HepG2 (cell line): ENCODE measurements around the gene ADGRE3. TPM values are rescaled to one million over a fixed set of nuclear protein-coding genes. Genes with fewer than 3 reads are reported as not detected.

Experiments used
- ATAC-seq: fragments of 200-7000 bp; cut with Tn5 transposase; 3 replicates; pipeline ENCODE4 v1.9.1; 2020; ENCODE audit warnings: mild to moderate bottlenecking, moderate library complexity
- BruUV-seq: library from RNA; stranded (reverse); fragments of 400-500 nt; replicated peaks from 2 replicates; lab custom pipeline; 2021; lab: Mats Ljungman, UMichigan
- CTCF ChIA-PET: fragments of 300-600 bp; formaldehyde crosslinking; extraction: SDS; loops from one replicate; lab custom pipeline; 2021; ENCODE audit warnings: low total read pairs, inconsistent platforms, low intra/inter-chr PET ratio; lab: Yijun Ruan, JAX
- POLR2A ChIA-PET: fragments of 350-600 bp; sonication (Branson Sonifier 250); formaldehyde crosslinking; loops from one replicate; lab custom pipeline; 2020; ENCODE audit warnings: antibody characterized with exemption, inconsistent platforms; lab: Yijun Ruan, JAX
- DNase-seq: peaks from one replicate; pipeline ENCODE4 v3.0.0-alpha.2; 2015; ENCODE audit warnings: low spot score
- FAIRE-seq: peaks from 3 replicates; lab custom pipeline; 2011; peaks lifted over from hg19 to GRCh38; lab: Jason Lieb, UNC
- H2AFZ ChIP-seq: one replicate; pipeline ENCODE4 v1.6.1; 2011; ENCODE audit warnings: low read length, inconsistent platforms
- H3K27ac ChIP-seq: fragments of 300-600 bp; 3 replicates; pipeline ENCODE4 v1.8.0; 2011; ENCODE audit warnings: mixed run types, mild to moderate bottlenecking, mixed read lengths, low read length, inconsistent platforms; ENCODE audit not compliant: insufficient read depth; ENCODE audit errors: extremely low read length
- H3K27me3 ChIP-seq, 2 experiments: fragments of 200-600 bp in 1 of 2; 2 replicates in 1 of 2; 3 replicates in 1 of 2; pipeline versions ENCODE4 v1.6.0 to v1.8.0; 2011; ENCODE audit warnings: low read length in 2 of 2, mild to moderate bottlenecking in 2 of 2, moderate library complexity in 2 of 2, inconsistent platforms in 1 of 2; ENCODE audit not compliant: insufficient read depth in 2 of 2, control insufficient read depth in 1 of 2
- H3K36me3 ChIP-seq, 2 experiments: fragments of 200-600 bp in 1 of 2; replicated peaks in 1 of 2; 2 replicates in 1 of 2; 3 replicates in 1 of 2; pipeline versions ENCODE4 v1.5.1 to v1.8.0; 2011; ENCODE audit warnings: low read length in 2 of 2, inconsistent platforms in 1 of 2; ENCODE audit not compliant: insufficient read depth in 2 of 2, control insufficient read depth in 1 of 2
- H3K4me1 ChIP-seq: 2 replicates; pipeline ENCODE4 v1.5.1; 2012; ENCODE audit warnings: low read length, inconsistent platforms; ENCODE audit not compliant: insufficient read depth
- H3K4me2 ChIP-seq: 2 replicates; pipeline ENCODE4 v1.6.0; 2011; ENCODE audit warnings: low read depth, low read length, inconsistent platforms
- H3K4me3 ChIP-seq, 3 experiments: fragments of 200-600 bp in 1 of 3; sonication (generic), shearing (Covaris generic) in 1 of 3; replicated peaks in 1 of 3; 2 replicates each; pipeline ENCODE4 v1.5.1; 2011 to 2016; ENCODE audit warnings: low read length in 3 of 3, inconsistent platforms in 2 of 3, low read depth in 2 of 3, mild to moderate bottlenecking in 2 of 3, control low read depth in 1 of 3, mixed read lengths in 1 of 3; ENCODE audit not compliant: insufficient read depth in 1 of 3
- H3K79me2 ChIP-seq: one replicate; pipeline ENCODE4 v1.6.1; 2011; ENCODE audit warnings: low read length, inconsistent platforms; ENCODE audit not compliant: insufficient read depth
- H3K9ac ChIP-seq: 2 replicates; pipeline ENCODE4 v1.6.0; 2011; ENCODE audit warnings: mild to moderate bottlenecking, low read depth, low read length, inconsistent platforms; ENCODE audit not compliant: insufficient read depth
- H3K9me3 ChIP-seq: 2 replicates; pipeline ENCODE4 v1.5.1; 2012; ENCODE audit warnings: mild to moderate bottlenecking, low read length
- H4K20me1 ChIP-seq: 2 replicates; pipeline ENCODE4 v1.6.0; 2011; ENCODE audit warnings: inconsistent platforms, mild to moderate bottlenecking, low read length, moderate library complexity; ENCODE audit not compliant: insufficient read depth
- ARID2 ChIP-seq: sonication (generic); formaldehyde crosslinking; IDR thresholded peaks from 2 replicates; pipeline ENCODE4 v1.8.1; 2022; ENCODE audit warnings: mild to moderate bottlenecking, missing genetic modification reagents, borderline replicate concordance
- CHD4 ChIP-seq: fragments of 200-600 bp; sonication (generic); IDR thresholded peaks from 2 replicates; pipeline ENCODE4 v1.7.0; 2017; ENCODE audit warnings: mild to moderate bottlenecking, low read length, borderline replicate concordance
- HMG20A ChIP-seq: IDR thresholded peaks from 2 replicates; pipeline ENCODE4 v1.6.1; 2016; ENCODE audit warnings: borderline replicate concordance
- NCOA2 ChIP-seq: sonication (generic); formaldehyde crosslinking; IDR thresholded peaks from 2 replicates; pipeline ENCODE4 v1.8.0; 2022; ENCODE audit warnings: inconsistent platforms
- PAX8 ChIP-seq: sonication (generic); formaldehyde crosslinking; IDR thresholded peaks from 2 replicates; pipeline ENCODE4 v1.8.0; 2022; ENCODE audit warnings: mild to moderate bottlenecking, missing genetic modification reagents, borderline replicate concordance
- ZBTB7B ChIP-seq: sonication (generic); formaldehyde crosslinking; IDR thresholded peaks from 2 replicates; pipeline ENCODE4 v1.4.0; 2020; ENCODE audit warnings: missing genetic modification reagents
- ZMYM3 ChIP-seq: sonication (generic); formaldehyde crosslinking; IDR thresholded peaks from 2 replicates; pipeline ENCODE4 v1.5.1; 2020; ENCODE audit warnings: mild to moderate bottlenecking, missing genetic modification reagents
- ZNF207 ChIP-seq: fragments of 450-650 bp; IDR thresholded peaks from 2 replicates; pipeline ENCODE4 v1.6.1; 2016; ENCODE audit warnings: antibody characterized with exemption, borderline replicate concordance
- ZNF547 ChIP-seq: sonication (generic); formaldehyde crosslinking; IDR thresholded peaks from 2 replicates; pipeline ENCODE4 v1.5.1; 2020; ENCODE audit warnings: mild to moderate bottlenecking, missing genetic modification reagents
- ZNF629 ChIP-seq: sonication (generic); formaldehyde crosslinking; conservative IDR thresholded peaks from 2 replicates; pipeline ENCODE4 v1.5.0; 2020; ENCODE audit warnings: missing genetic modification reagents
- ZNF773 ChIP-seq: sonication (generic); formaldehyde crosslinking; IDR thresholded peaks from 2 replicates; pipeline ENCODE4 v1.4.0; 2020; ENCODE audit warnings: missing genetic modification reagents, borderline replicate concordance
- WGBS: methylation state at CpG from one replicate; pipeline ENCODE4 v1.1.6; 2017; ENCODE audit warnings: low lambda C conversion rate; 5-methylcytosine and 5-hydroxymethylcytosine counted together
- in situ Hi-C: cut with HindIII; loops from 2 replicates; pipeline ENCODE4 v1.10.0; 2017; ENCODE audit warnings: low pct_unique_long_range_greater_than_20kb; ENCODE audit not compliant: extremely low pct_ligation_motif_present
- intact Hi-C: fragments of 100-400 bp; cut with micrococcal nuclease; formaldehyde crosslinking; loops from one replicate; pipeline ENCODE4 v1.10.0; 2022; ENCODE audit not compliant: unreplicated experiment
- polyA plus RNA-seq, 8 experiments: library from polyadenylated mRNA; depleted of rRNA in 3 of 8; stranded (reverse) in 7 of 8; unstranded in 1 of 8; fragments of >200 nt; fragmentation: Illumina TruSeq in 4 of 8; extraction: Trizol in 4 of 8; gene quantifications; 2 replicates each; pipeline versions ENCODE4 v1.2.1 to v1.2.3, GENCODE V29; 2011 to 2016; ENCODE audit warnings: low read depth in 4 of 8, missing spikeins in 1 of 8, mixed read lengths in 1 of 8; ENCODE audit not compliant: insufficient read depth in 1 of 8
- total RNA-seq, 5 experiments: library from RNA; depleted of rRNA; stranded (reverse); fragments of >200 nt; fragmentation: Illumina TruSeq; extraction: Trizol; gene quantifications; 2 replicates each; pipeline ENCODE4 v1.2.3, GENCODE V29; 2016; ENCODE audit warnings: low read depth in 1 of 5
- TF ChIP-seq, protein P1 (sequence below): sonication (generic); formaldehyde crosslinking; IDR thresholded peaks from 2 replicates; pipeline ENCODE4 v1.5.0; 2020; ENCODE audit warnings: missing genetic modification reagents
- TF ChIP-seq, protein P2 (sequence below): sonication (generic); formaldehyde crosslinking; IDR thresholded peaks from 2 replicates; pipeline ENCODE4 v1.5.0; 2020; ENCODE audit warnings: mild to moderate bottlenecking, low read depth, missing genetic modification reagents, borderline replicate concordance
- TF ChIP-seq, protein P3 (sequence below): sonication (generic); formaldehyde crosslinking; IDR thresholded peaks from 2 replicates; pipeline ENCODE4 v1.9.0; 2021; ENCODE audit warnings: missing genetic modification reagents, mild to moderate bottlenecking, borderline replicate concordance

Gene ADGRE3
- total and polyA plus RNA-seq, 2 of the 13 experiments (the other 11 are each of a cell fraction or from before 2014, with no cell fraction given) = not detected

DNA sequence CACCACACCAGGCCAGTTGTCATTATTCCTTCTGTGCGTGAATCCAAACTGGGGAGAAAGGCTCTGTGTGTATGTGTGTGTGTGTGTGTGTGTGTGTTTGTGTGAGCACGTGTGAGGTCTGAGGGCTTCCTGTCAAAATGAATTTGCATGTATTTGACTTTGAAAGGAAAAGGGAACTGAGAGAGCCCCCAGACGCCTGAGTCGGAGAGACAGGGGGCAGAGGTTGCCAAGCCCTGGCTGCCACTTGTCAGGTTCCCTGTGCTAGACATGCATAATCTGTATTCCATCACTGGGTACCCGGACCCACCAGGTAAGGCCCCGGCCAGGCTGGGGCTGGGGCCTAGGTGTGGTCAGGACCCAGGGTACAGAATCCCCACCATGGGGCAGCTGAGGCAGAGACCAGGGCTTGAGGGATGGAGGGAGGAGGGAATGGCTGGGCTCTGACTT lies 91.7 kb downstream of the ADGRE3 start, which contains the start of gene CLEC17A (continued):
- TF ChIP-seq, protein P1, sequence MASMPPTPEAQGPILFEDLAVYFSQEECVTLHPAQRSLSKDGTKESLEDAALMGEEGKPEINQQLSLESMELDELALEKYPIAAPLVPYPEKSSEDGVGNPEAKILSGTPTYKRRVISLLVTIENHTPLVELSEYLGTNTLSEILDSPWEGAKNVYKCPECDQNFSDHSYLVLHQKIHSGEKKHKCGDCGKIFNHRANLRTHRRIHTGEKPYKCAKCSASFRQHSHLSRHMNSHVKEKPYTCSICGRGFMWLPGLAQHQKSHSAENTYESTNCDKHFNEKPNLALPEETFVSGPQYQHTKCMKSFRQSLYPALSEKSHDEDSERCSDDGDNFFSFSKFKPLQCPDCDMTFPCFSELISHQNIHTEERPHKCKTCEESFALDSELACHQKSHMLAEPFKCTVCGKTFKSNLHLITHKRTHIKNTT (CRISPR knock-in tag) = no peak
- TF ChIP-seq, protein P2, sequence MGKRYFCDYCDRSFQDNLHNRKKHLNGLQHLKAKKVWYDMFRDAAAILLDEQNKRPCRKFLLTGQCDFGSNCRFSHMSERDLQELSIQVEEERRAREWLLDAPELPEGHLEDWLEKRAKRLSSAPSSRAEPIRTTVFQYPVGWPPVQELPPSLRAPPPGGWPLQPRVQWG (CRISPR knock-in tag) = no peak
- TF ChIP-seq PAX8 (CRISPR knock-in tag) (no peak), ZBTB7B (CRISPR knock-in tag) (no peak), ZNF547 (CRISPR knock-in tag) (no peak), ZNF773 (CRISPR knock-in tag) (no peak)
- TF ChIP-seq, all 625 proteins: peak for 0

GRCh38 chr19:14580623-14581237 lies 93.9 kb downstream of the ADGRE3 start:
- H3K9ac ChIP-seq = no peak overlapping the region
- no peaks in the 10 kb centered on the region for H3K36me3 ChIP-seq
- DNase-seq = no peak
- no peaks in the 10 kb centered on the region for H3K4me1 ChIP-seq
- no peak overlapping the region for H2AFZ ChIP-seq
- H3K79me2 ChIP-seq = no peaks in the 10 kb centered on the region
- no peaks in the 10 kb centered on the region for H3K27me3 ChIP-seq
- TF ChIP-seq NCOA2 (CRISPR knock-in tag) (no peak), ARID2 (CRISPR knock-in tag) (no peak), ZNF629 (CRISPR knock-in tag) (peak; percentile 85), ZMYM3 (CRISPR knock-in tag) (0 out of 2 replicates have a peak, but pooled peaks have one; percentile 36), HMG20A (CRISPR knock-in tag) (no peak), ZNF207 (no peak), CHD4 (0 out of 2 replicates have a peak, but pooled peaks have one; percentile 33)
- TF ChIP-seq, protein P3, sequence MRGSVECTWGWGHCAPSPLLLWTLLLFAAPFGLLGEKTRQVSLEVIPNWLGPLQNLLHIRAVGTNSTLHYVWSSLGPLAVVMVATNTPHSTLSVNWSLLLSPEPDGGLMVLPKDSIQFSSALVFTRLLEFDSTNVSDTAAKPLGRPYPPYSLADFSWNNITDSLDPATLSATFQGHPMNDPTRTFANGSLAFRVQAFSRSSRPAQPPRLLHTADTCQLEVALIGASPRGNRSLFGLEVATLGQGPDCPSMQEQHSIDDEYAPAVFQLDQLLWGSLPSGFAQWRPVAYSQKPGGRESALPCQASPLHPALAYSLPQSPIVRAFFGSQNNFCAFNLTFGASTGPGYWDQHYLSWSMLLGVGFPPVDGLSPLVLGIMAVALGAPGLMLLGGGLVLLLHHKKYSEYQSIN (CRISPR knock-in tag) = no peak
- no peak overlapping the region for H3K4me2 ChIP-seq
- no peak overlapping the region for H3K27ac ChIP-seq
- in situ Hi-C loops (no loop called here), intact Hi-C loops (no loop called here)
- POLR2A ChIA-PET = no interaction called here
- no peaks in the 10 kb centered on the region for H3K9me3 ChIP-seq
- no TSS peak for BruUV-seq
- WGBS = 33% methylated on average over 6 of the region's 6 CpGs
- CTCF ChIA-PET = no interaction called here
- FAIRE-seq = no peak
- no peak for ATAC-seq
- no peak overlapping the region for H3K4me3 ChIP-seq
- no peaks in the 10 kb centered on the region for H4K20me1 ChIP-seq
